Measurements from ENCODE around the gene CLASRP. TPM values are rescaled to one million over a fixed set of nuclear protein-coding genes. Genes with fewer than 3 reads are reported as not detected.
A peak's percentile ranks its signal among the peaks of the same experiment; 100 is the strongest.

CLASRP gene
- total RNA-seq, 1 donor from 2014 or later = 9.1 TPM

DNA sequence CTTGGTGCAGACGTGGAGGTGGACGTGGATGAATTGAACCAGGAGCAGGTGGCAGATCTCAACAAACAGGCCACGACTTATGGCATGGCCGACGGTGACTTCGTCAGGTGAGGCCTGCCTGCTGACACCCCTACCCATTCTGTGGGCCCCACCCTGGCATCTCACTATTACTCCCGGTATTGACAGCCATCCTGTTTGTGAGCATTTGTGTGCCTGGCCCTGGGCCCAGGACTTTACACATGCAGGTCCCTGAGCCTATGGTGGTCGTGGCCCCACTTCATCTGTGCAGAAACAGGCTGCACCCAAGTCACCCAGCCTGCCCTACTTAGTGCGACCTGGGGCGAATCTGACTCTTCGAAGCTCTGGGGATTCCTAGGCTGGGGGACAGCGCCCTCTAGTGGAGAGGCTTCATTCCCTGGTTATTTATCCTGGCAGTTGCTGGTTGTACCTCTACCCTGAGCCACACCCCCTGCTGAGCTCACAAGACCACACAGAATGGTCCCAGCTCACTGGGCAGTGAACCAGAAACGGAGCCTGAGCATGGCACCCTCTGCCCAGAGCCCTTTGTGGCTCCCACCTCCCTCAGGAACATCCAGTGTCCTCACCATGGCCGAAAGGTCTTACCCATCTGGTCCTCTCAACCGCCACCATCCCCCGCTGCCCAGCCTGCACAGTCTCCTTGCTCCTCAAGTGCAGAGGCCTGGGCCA lies 20.6 kb downstream of the CLASRP start:
- DNase-seq (ENCODE audit: low read depth in 2 of 2) = peak; percentile 79 to 88

- DNase-seq (ENCODE audit: low read depth in 2 of 2) = no peak
These were observed 23.1 kb downstream of the CLASRP start for GRCh38 chr19:45061965-45062364.

DNA sequence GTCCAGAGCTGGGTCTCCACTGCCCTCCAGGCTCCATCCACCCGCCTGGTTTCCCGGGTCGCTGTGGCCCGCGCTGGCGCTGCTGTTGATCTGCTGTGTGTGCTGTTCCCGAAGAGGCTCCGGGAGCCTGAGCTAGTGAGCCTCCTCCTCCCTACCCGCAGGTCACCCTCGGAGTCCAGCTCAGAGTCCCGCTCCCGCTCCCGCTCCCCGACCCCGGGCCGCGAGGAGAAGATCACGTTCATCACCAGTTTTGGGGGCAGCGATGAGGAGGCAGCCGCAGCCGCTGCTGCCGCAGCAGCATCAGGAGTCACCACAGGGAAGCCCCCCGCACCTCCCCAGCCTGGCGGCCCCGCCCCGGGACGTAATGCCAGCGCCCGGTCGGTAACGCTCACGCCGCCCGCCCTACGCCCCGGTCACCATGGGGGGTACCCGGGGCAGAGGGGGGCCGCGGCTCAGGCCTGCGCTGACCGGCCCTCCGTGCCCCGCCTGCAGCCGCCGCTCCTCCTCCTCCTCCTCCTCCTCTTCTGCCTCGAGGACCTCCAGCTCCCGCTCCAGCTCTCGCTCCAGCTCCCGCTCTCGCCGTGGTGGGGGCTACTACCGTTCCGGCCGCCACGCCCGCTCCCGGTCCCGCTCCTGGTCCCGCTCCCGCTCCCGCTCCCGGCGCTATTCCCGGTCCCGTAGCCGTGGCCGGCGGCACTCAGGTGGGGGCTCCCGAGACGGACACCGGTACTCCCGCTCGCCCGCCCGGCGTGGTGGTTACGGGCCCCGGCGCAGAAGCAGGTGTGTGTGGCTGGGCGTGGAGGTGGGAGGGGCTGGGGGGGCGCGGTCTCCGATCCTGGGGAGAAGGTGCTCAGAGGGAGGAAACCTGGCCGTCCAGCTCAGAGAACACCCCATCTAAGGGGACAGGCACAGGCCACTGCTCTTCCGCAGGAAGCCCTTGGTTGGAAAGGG lies 25.3 kb downstream of the CLASRP start:
- no peak for DNase-seq (ENCODE audit: low read depth in 2 of 2)

- no peak for DNase-seq (ENCODE audit: low read depth in 2 of 2)
These were observed 28.2 kb downstream of the CLASRP start for GRCh38 chr19:45066921-45067661.

DNA sequence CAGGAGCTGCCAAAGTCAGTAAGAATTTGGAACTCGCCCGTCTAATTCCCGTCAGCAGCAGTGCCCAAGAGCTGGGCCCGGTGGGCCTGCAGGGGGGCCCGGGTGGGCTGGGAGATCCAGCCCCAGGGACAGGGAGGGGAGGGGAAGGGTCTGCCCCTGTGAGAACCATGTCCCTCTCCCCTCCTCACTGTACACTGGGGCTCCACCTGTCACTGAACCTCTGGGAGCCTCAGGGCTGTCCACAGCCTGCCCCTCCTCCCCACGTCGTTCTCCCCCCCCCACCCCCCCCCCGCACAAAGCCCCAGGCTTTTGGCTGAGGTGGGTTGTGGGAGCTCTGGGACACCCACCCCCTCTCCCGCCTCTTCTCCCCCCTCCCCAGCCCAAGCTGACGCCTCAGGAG lies 29.2 kb downstream of the CLASRP start:
- DNase-seq (ENCODE audit: low read depth in 2 of 2) = no peak

DNA sequence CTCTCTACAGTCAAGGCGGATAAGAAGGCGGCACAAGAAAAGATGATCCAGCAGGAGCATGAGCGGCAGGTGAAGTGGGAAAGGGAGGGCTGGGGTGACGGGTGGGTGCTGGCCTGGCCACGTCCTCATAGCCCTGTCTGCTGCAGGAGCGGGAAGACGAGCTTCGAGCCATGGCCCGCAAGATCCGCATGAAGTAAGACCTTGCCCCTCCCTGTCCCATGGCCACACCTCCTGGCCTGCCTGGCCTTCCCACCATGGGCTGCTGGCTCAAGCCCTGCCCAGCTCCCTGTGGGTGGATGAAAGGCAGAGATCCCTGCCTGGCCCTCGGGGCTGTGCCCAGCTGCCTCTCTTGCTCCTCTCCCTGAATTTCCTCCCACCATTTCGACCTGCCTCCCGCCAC lies 30.2 kb downstream of the CLASRP start:
- DNase-seq (ENCODE audit: low read depth in 2 of 2) = no peak

GRCh38 chr19:45070214-45070613 lies 31.4 kb downstream of the CLASRP start:
- no peak for DNase-seq (ENCODE audit: low read depth in 2 of 2)

- DNase-seq (ENCODE audit: low read depth in 2 of 2) = no peak
These were observed 32.2 kb downstream of the CLASRP start for GRCh38 chr19:45070861-45071544.

DNA sequence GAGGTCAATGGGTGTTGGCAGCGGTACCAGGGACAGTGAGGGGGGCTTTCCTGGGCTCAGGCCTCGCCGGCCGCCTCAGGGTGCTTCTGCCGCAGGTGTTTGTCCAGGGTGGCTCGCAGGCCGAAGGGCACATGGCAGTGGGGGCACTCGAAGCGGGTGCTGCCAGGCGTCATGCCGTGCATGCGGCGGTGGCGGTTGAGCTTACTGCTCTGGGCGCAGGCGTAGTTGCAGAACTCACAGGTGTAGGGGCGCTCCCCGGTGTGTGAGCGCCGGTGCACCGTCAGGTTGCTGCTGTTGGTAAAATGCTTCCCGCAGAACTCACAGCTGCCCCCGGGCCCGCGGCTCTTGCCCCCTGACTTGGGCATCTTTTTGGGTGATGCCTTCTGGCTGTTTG lies 32.7 kb downstream of the CLASRP start:
- no peak for DNase-seq (ENCODE audit: low read depth in 2 of 2)

DNA sequence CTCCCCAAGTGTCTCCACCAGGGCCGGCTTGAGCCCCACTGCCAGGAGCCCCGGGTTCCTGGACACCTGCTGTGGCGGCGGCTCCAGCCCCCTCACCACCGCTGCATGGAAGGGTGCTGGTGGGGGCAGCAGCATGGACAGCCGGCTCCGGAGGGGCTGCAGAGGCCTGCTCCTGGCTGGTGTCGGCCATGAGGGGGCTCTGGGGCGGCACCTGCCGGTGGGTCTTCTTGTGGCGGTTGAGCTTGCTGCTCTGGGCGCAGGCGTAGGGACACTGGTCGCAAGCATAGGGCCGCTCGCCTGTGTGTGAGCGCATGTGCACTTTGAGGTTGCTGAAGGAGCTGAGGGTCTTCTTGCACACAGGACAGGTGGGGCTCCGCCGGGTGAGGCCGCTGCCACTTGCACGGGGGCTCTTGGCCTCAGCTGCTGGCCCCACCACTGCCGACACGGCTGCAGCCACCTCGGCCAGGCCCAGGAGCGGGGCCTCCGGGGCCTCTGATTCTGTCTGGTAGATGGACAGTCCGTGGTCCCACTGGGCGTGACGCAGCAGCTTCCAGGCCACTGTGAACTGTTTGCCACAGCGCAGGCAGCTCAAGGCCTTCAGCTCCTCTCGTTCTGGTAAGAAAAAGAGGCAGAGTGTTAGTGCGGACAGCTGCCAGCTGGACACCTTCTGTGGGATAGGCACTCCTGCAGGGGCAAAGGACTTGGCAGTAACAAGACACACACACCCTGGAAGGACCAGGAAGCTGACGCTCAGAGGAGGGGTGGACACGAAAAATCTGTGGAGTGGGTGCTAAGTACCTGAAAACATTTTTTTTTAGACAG lies 33.3 kb downstream of the CLASRP start:
- no peak for DNase-seq (ENCODE audit: low read depth in 2 of 2)

GRCh38 chr19:45074744-45075300 lies 36.0 kb downstream of the CLASRP start:
- no peak for DNase-seq (ENCODE audit: low read depth in 2 of 2)

DNA sequence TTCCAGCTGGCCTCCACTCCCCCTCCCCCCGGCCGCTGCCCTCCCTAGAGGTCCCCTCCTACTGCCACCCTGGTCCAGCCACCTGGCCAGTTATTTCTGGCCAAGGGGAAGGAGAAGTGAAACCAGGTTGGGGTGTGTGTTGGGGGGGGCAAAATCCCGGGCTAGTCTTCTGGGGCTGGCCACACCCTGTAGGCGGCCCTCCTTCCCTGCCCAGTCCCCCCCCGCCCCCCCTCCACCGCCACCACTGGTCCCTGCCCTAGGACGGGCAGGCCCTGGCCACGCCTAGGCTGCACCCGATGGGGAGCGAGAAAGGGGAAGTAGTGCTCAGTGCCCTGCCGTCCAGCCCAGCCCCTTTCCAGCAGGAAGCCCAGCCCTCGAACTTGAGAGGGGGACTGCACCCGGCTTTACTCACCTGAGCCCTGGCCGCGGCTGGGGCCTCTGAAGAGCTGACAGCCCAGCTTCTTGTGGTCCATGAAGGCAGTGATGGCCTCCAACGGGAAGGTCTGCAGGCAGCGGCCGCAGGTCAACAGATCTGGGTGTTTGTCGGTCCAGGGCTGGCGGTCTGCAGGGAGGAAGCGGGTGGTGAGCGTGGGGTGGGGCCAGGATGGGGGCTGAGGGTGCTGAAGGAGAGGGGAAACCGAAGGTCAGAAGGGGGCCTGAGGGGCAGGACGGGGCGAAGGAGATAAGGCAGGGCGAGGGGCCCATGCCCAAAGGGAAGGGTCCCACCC lies 36.6 kb downstream of the CLASRP start:
- peak in 1 of 2 donors; percentile 26 for DNase-seq (ENCODE audit: low read depth in 2 of 2)

DNA sequence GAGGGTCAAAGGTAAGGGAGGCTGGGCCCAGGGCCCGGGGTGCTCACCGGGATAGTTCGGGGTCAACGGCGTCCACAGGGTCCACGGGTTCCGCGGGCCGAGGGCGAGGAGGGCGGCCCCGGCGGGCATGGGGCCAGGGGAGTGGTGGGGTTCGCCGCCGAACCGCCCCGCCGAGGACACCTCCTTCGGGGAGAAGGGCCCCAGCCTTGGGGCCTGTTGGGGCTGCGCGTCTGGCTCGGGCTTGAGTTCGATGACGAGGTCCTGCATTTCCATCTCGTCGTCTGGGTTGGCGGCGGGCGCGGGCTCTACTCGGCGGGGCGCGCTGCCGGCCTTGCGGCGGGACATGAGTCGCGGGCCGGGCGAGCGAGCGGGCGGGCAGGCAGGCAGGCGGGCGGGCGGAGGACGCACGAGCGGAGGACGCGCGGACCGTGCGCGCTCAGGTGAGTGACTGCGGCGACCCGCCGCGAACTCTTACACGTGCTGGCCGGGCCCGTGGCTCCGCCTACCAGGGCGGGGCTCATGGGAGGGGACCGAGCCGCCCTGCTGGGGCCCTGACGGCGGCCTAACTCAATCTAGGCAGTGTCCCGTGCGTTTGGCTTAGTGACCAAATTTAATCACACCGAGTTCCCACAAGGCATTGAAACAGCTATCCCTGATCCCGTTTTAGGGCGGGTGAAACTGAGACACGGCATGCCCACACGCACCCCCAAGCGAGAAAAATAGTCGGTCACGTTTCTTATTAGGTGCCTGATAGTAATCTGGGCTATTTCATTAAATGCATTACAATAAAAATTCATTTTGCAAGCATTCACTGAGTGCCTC lies 37.4 kb downstream of the CLASRP start, which contains the start of gene ZNF296:
TSS of gene ZNF296 (minus strand) at position 450 of the 822 bp plus-strand sequence. CDS start at position 345, 105 bp downstream.
- peak; percentile 52 to 69 for DNase-seq (ENCODE audit: low read depth in 2 of 2)

DNA sequence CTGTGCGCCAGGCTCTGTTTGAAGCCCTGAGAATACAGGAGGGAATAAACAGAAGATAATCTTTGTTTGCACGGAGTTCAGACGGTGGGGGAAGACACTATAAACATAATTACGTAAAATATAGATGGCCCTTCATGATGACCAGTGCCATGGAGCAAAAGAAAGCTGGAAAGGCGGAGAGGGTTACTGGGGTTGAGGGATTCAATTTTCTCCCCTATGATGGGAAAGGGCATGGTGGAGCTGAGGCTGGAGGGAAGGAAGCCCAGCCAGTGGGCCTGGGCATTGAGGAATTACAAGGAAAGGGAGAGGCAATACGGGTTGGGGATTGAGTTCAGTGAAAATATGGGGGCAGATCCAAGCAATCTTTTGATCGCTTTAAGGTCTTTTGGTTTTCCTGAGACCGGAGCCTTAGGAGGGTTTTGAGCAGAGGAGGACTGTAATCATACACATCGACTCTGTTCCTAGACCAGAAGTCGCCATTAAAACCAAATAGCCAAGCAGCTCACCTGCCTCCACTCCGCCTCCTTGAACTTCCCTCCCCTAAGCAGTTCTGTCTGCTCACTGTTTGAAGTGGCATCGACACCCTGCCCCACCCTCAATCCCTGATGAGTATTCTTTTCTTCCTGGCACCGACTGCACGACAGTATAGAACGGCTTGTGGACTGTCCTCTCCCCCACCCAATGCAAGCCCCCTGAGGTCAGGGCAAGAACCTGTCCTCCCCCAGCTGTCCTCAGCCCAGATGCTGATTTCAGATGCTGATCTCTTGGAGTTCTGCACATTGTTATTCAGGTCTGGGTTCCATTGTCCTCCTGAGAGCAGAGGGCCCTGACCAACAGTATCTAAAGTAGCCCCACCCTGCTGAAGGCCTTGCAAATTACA lies 38.2 kb downstream of the CLASRP start:
- DNase-seq (ENCODE audit: low read depth in 2 of 2) = no peak

DNA sequence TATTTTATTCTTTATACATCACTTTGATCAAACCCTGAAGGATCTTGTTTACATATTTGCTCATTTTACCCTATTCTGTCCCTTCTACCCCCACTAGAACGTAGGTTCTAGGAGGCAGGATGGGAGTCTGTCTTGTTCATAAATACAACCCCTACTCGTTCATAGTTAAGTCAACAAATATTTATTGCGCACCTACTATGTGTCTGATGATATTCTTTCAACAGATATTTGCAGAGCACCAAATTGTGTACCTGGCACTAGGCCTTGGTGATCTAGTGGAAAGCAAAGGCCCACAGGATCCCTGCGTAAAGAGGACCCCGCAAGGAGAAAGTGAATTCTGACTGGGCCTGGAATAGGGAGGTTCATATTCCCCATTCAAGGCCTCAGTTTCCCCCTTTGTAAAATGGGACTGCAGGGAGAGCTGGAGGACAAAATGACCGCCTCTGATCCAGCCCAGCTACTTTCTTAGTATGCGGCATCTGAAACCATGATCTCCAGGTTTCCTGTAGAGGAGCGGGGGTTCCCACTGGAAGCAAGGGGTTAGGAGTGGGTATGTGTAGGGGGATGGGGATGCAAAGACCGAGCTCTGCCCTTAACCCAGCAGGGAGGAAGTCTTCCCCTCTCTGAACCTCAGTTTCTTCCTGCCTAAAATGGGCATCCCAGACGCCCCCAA lies 39.7 kb downstream of the CLASRP start:
- no peak for DNase-seq (ENCODE audit: low read depth in 2 of 2)

GRCh38 chr19:45079063-45079910 lies 40.4 kb downstream of the CLASRP start, which contains the start of gene GEMIN7:
TSS of gene GEMIN7 (plus strand) at chr19:45079260. CDS start at chr19:45090115, 10,855 bp downstream.
- DNase-seq (ENCODE audit: low read depth in 2 of 2) = peak; percentile 82 to 88

Measured in lung microvascular endothelial cell (primary cell).